Panc1 (cell line): Measurements from ENCODE around the gene F5. TPM values are rescaled to one million over a fixed set of nuclear protein-coding genes. Genes with fewer than 3 reads are reported as not detected.

Experiments
- ATAC-seq: fragments of 200-7000 bp; cut with Tn5 transposase; 2 replicates; pipeline ENCODE4 v1.9.1; 2020; ENCODE audit warnings: mild to moderate bottlenecking, moderate library complexity
- BruUV-seq: library from RNA; stranded (reverse); fragments of 400-500 nt; replicated peaks from 2 replicates; lab custom pipeline; 2021; lab: Mats Ljungman, UMichigan
- CTCF ChIA-PET: fragments of 300-600 bp; sonication (Branson Sonifier 250); formaldehyde crosslinking; loops from one replicate; lab custom pipeline; 2022; ENCODE audit warnings: antibody characterized with exemption; lab: Charles Lee
- POLR2A ChIA-PET: fragments of 300-600 bp; sonication (Branson Sonifier 250); formaldehyde crosslinking; loops from one replicate; lab custom pipeline; 2022; ENCODE audit warnings: antibody characterized with exemption; lab: Charles Lee
- DNase-seq: peaks from one replicate; pipeline ENCODE4 v3.0.0-alpha.2; 2010; ENCODE audit warnings: low read depth, low spot score
- H3K27ac ChIP-seq: 2 replicates; pipeline ENCODE4 v1.5.1; 2011; ENCODE audit warnings: mild to moderate bottlenecking, low read length, inconsistent platforms
- H3K27me3 ChIP-seq: fragments of 200-500 bp; sonication (Bioruptor generic); 2 replicates; pipeline ENCODE4 v1.6.0; 2014; ENCODE audit warnings: low read length, inconsistent platforms; ENCODE audit not compliant: control insufficient read depth, insufficient read depth
- H3K36me3 ChIP-seq: fragments of 200-500 bp; sonication (Bioruptor generic); 2 replicates; pipeline ENCODE4 v1.5.1; 2014; ENCODE audit warnings: inconsistent platforms, mild to moderate bottlenecking, low read length, moderate library complexity; ENCODE audit not compliant: control insufficient read depth, insufficient read depth
- H3K4me1 ChIP-seq: 2 replicates; pipeline ENCODE4 v1.5.1; 2011; ENCODE audit warnings: inconsistent platforms, mild to moderate bottlenecking, low read length, moderate library complexity; ENCODE audit not compliant: control insufficient read depth, insufficient read depth
- H3K4me3 ChIP-seq, 2 experiments: 2 replicates each; pipeline ENCODE4 v1.5.1; 2011 to 2012; ENCODE audit warnings: low read depth in 2 of 2, low read length in 2 of 2, mild to moderate bottlenecking in 2 of 2, inconsistent platforms in 1 of 2, moderate library complexity in 1 of 2
- H3K9me3 ChIP-seq: fragments of 200-500 bp; sonication (Bioruptor generic); 2 replicates; pipeline ENCODE4 v1.5.1; 2014; ENCODE audit warnings: low read depth, mild to moderate bottlenecking, inconsistent platforms, low read length, moderate library complexity; ENCODE audit not compliant: control insufficient read depth, insufficient read depth
- POLR2AphosphoS5 ChIP-seq: IDR thresholded peaks from 2 replicates; pipeline ENCODE4 v1.6.1; 2012; ENCODE audit warnings: mild to moderate bottlenecking, low read depth, low read length, moderate library complexity
- SIN3A ChIP-seq: IDR thresholded peaks from 2 replicates; pipeline ENCODE4 v1.6.1; 2012; ENCODE audit warnings: low read depth, mild to moderate bottlenecking, low read length, moderate library complexity, borderline replicate concordance; ENCODE audit not compliant: insufficient read depth
- TCF7L2 ChIP-seq: IDR thresholded peaks from 2 replicates; pipeline ENCODE4 v1.6.1; 2011; ENCODE audit warnings: mild to moderate bottlenecking, low read depth, low read length, inconsistent platforms
- in situ Hi-C: cut with HindIII; loops from 2 replicates; pipeline ENCODE4 v1.10.0; 2016; ENCODE audit warnings: low sequenced_read_pairs, low pct_unique_long_range_greater_than_20kb
- intact Hi-C: fragments of 100-400 bp; cut with micrococcal nuclease; formaldehyde crosslinking; loops from one replicate; pipeline ENCODE4 v1.10.0; 2022; ENCODE audit not compliant: unreplicated experiment
- total RNA-seq: library from RNA; stranded (reverse); gene quantifications from one replicate; pipeline ENCODE4 v1.2.1, GENCODE V29; 2021; ENCODE audit not compliant: unreplicated experiment
- TF ChIP-seq, protein P1 (sequence below): fragments of 450-650 bp; IDR thresholded peaks from 2 replicates; pipeline ENCODE4 v1.5.1; 2017; ENCODE audit warnings: mild to moderate bottlenecking
- TF ChIP-seq, protein P2 (sequence below), 2 experiments: IDR thresholded peaks; 2 replicates each; pipeline ENCODE4 v1.6.1; 2011 to 2012; ENCODE audit warnings: low read depth in 2 of 2, control low read depth in 1 of 2, low read length in 1 of 2, mild to moderate bottlenecking in 1 of 2, moderate library complexity in 1 of 2; ENCODE audit not compliant: insufficient read depth in 1 of 2

Gene F5
- total RNA-seq, 1 experiment from 2014 or later = 0.08 TPM

DNA sequence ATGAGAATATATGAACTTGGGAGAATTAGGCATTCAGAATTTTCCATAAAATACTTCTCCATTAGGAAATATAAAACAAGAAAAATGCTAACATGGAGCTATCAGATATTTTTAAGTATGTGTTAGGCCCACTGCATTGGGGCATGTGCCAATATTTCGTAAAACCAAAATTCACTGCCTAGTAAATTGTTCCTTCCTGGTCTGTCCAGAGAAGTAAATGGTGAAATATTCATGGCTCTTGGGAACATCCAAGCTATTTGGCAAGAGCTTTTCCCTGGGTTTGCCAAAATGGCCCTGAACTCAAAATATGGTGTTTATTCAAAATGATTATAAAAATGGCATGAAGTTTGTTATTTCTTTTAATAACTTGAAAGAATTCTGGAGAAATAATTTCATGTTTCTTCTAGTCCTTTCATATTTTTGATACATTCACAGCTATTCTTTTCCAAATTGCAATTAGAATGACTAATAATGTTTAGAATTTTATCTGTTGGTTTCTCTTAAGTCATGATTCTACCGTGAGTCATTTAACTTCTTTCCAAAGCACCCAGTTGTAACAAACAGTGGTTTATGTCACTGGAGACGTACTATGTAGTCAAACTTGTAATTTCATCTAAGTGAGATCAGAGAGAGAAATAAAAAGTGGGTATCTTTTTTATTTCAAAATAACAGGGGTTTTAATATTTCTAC is 74.8 kb downstream of the F5 start:
- H3K4me3 ChIP-seq = no peak overlapping the region
- TF ChIP-seq, protein P1, sequence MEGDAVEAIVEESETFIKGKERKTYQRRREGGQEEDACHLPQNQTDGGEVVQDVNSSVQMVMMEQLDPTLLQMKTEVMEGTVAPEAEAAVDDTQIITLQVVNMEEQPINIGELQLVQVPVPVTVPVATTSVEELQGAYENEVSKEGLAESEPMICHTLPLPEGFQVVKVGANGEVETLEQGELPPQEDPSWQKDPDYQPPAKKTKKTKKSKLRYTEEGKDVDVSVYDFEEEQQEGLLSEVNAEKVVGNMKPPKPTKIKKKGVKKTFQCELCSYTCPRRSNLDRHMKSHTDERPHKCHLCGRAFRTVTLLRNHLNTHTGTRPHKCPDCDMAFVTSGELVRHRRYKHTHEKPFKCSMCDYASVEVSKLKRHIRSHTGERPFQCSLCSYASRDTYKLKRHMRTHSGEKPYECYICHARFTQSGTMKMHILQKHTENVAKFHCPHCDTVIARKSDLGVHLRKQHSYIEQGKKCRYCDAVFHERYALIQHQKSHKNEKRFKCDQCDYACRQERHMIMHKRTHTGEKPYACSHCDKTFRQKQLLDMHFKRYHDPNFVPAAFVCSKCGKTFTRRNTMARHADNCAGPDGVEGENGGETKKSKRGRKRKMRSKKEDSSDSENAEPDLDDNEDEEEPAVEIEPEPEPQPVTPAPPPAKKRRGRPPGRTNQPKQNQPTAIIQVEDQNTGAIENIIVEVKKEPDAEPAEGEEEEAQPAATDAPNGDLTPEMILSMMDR = no peak
- TF ChIP-seq POLR2AphosphoS5 (no peak), SIN3A (no peak), TCF7L2 (no peak)
- TF ChIP-seq, protein P2, sequence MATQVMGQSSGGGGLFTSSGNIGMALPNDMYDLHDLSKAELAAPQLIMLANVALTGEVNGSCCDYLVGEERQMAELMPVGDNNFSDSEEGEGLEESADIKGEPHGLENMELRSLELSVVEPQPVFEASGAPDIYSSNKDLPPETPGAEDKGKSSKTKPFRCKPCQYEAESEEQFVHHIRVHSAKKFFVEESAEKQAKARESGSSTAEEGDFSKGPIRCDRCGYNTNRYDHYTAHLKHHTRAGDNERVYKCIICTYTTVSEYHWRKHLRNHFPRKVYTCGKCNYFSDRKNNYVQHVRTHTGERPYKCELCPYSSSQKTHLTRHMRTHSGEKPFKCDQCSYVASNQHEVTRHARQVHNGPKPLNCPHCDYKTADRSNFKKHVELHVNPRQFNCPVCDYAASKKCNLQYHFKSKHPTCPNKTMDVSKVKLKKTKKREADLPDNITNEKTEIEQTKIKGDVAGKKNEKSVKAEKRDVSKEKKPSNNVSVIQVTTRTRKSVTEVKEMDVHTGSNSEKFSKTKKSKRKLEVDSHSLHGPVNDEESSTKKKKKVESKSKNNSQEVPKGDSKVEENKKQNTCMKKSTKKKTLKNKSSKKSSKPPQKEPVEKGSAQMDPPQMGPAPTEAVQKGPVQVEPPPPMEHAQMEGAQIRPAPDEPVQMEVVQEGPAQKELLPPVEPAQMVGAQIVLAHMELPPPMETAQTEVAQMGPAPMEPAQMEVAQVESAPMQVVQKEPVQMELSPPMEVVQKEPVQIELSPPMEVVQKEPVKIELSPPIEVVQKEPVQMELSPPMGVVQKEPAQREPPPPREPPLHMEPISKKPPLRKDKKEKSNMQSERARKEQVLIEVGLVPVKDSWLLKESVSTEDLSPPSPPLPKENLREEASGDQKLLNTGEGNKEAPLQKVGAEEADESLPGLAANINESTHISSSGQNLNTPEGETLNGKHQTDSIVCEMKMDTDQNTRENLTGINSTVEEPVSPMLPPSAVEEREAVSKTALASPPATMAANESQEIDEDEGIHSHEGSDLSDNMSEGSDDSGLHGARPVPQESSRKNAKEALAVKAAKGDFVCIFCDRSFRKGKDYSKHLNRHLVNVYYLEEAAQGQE (IDR thresholded peaks at IDR 0.05; ENCODE audit: insufficient read depth in 1 of 2, low read depth in 2 of 2, low read length in 1 of 2) = no peak
- no peak for ATAC-seq
- H3K9me3 ChIP-seq = no peaks in the 10 kb centered on the region
- no peaks in the 10 kb centered on the region; the same call in 1 of the 2 replicates for H3K27me3 ChIP-seq
- intact Hi-C loops = no loop called here
- no peak for DNase-seq
- no TSS peak for BruUV-seq
- ChIA-PET POLR2A (no interaction called here), CTCF (interaction anchor here (0.6 kb wide), 1 partner anchor 1186 kb away, joined by 3 read pairs; no protein-coding TSS in a partner anchor)
- no peaks in the 10 kb centered on the region; the same call in 1 of the 2 replicates for H3K36me3 ChIP-seq
- H3K4me1 ChIP-seq = no peaks in the 10 kb centered on the region
- in situ Hi-C loops = no loop called here
- no peak overlapping the region for H3K27ac ChIP-seq

DNA sequence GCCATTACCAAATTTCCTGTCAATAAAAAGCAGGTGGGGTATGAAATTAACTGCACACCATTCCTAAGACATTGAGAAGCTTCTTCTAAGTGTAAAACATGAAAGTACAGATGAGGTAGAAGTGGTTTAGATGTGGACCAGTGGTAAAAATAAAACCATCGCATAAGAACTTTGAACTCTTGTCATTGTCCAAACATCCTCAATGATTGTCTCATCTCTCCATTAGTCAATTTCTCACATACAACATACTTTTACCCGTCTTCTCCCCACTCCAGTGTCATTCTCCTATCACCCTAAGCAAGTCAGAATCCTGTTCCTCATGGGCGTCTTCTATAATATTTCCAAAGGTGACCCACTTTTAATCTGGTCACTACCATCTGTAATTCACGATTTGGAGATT is 76.2 kb downstream of the F5 start:
- no peaks in the 10 kb centered on the region; the same call in 1 of the 2 replicates for H3K27me3 ChIP-seq
- no peak for ATAC-seq
- no peaks in the 10 kb centered on the region for H3K9me3 ChIP-seq
- DNase-seq = no peak
- no peak overlapping the region for H3K27ac ChIP-seq
- no peak overlapping the region for H3K4me3 ChIP-seq
- no peaks in the 10 kb centered on the region; the same call in 1 of the 2 replicates for H3K36me3 ChIP-seq
- TF ChIP-seq, protein P2 (IDR thresholded peaks at IDR 0.05; ENCODE audit: insufficient read depth in 1 of 2, low read depth in 2 of 2, low read length in 1 of 2) = no peak
- TF ChIP-seq, protein P1 = no peak
- TF ChIP-seq SIN3A = no peak
- no peak for TF ChIP-seq POLR2AphosphoS5
- TF ChIP-seq TCF7L2 = no peak
- CTCF ChIA-PET = no interaction called here
- intact Hi-C loops = no loop called here
- in situ Hi-C loops = no loop called here
- no peaks in the 10 kb centered on the region for H3K4me1 ChIP-seq
- POLR2A ChIA-PET = no interaction called here
- BruUV-seq = no TSS peak
